ENCODE measurements around the gene ZNF827.
A peak's percentile ranks its signal among the peaks of the same experiment; 100 is the strongest.

The ZNF827 gene

DNA sequence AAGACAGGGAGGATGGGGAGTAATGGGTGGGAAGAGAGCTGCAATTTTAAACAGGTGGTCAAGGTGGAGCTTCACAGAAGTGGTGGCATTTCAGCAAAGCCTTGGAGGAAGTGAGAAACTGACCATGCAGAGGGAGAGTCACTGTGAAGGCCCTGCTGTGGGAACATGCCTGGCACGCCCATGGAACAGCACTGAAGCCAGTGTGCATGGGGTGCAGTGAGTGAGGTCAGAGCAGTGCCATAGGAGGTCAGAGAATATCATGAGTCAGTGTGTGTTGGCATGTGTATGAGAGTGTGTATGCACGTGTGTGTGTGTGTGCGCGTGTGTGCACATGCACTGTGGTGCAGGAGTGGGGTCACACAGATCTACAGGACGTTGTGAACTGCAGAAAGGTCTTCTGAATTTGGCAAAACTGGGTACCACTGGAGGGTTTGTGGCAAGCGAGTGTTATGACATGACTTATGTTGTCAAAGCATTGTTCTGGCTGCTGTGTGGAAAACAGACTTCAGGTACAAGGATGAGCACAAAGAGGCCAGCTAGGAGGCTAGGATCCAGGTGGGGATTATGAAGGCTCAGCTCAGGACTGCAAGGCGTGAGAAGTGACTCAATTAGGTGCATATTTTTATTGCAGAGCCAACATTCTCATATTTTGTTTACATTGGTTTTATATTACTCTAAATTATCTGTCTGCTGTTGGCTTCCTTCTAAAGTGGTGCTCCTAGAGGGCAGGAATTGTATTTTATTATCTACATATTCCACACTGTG is 34.0 kb downstream of the ZNF827 start:
- H3K4me3 ChIP-seq (ENCODE audit: low read length), result no peak overlapping the region
- no peaks in the 10 kb centered on the region for H3K9me3 ChIP-seq (ENCODE audit: control insufficient read depth, low read length)
- peaks cover 15% of the 10 kb centered on the region for H3K36me3 ChIP-seq (ENCODE audit: control insufficient read depth, insufficient read depth, low read length, severe bottlenecking)
- DNase-seq (ENCODE audit: low read depth), result no peak
- H3K4me1 ChIP-seq (ENCODE audit: control insufficient read depth, insufficient read depth, low read length), result peaks cover 21% of the 10 kb centered on the region
- H3K9ac ChIP-seq (ENCODE audit: low read length), result no peak overlapping the region
- H3K27me3 ChIP-seq (replicated peaks; ENCODE audit: control insufficient read depth, insufficient read depth, low read length), result no peaks in the 10 kb centered on the region

DNA sequence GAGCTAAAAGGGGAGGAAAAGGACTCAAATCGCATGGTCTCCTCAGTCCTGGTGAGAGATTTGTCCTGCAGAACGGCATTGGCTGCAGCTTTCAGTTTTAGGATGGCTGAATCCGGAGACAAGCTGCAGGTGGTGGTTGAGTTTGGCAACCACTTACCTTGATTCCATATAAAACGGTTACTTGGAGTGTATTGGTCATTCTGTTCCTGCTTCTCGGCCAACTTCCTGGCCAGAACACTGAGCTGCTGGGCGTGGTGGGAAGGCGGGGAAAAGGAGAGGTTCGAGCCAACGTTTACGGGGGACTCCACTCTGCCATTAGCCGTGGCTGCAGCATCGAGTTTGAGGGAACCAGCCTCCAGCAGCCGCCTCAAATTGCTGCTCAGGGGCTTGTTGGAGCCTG is 36.1 kb downstream of the ZNF827 start:
- peaks cover 9% of the 10 kb centered on the region for H3K4me1 ChIP-seq (ENCODE audit: control insufficient read depth, insufficient read depth, low read length)
- no peak overlapping the region for H3K9ac ChIP-seq (ENCODE audit: low read length)
- no peaks in the 10 kb centered on the region for H3K9me3 ChIP-seq (ENCODE audit: control insufficient read depth, low read length)
- no peak for DNase-seq (ENCODE audit: low read depth)
- no peak overlapping the region for H3K4me3 ChIP-seq (ENCODE audit: low read length)
- no peaks in the 10 kb centered on the region for H3K27me3 ChIP-seq (replicated peaks; ENCODE audit: control insufficient read depth, insufficient read depth, low read length)
- peaks cover 15% of the 10 kb centered on the region for H3K36me3 ChIP-seq (ENCODE audit: control insufficient read depth, insufficient read depth, low read length, severe bottlenecking)

DNA sequence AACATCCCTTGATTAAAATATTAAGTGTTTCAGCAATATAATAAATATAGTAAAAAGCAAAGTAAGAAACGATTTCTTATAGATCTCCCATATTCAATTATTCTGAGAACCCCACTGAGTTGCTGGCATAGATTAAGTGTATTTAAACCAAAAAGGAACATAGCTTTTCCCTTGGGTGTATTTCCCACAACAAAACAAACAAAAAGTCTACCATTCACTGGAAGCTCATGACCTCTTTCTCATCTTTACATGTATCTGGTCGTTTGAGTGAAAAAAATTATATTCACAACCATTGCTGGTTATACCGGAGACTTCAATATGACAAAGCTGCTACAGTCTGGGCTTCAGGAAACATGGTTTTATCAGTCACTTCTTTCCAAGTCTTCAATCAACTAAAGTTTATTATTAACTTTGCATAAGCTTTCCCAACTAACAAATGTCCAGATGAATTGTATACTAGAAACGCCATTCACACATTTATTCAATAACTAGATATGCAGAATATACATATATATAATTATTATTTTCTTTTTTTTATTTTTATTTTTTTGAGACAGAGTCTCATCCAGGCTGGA is 38.6 kb downstream of the ZNF827 start:
- Histone ChIP-seq H3K9ac (ENCODE audit: low read length) (no peak overlapping the region), H3K36me3 (ENCODE audit: control insufficient read depth, insufficient read depth, low read length, severe bottlenecking) (peaks cover 15% of the 10 kb centered on the region), H3K4me3 (ENCODE audit: low read length) (no peak overlapping the region), H3K27me3 (replicated peaks; ENCODE audit: control insufficient read depth, insufficient read depth, low read length) (no peaks in the 10 kb centered on the region), H3K4me1 (ENCODE audit: control insufficient read depth, insufficient read depth, low read length) (no peaks in the 10 kb centered on the region), H3K9me3 (ENCODE audit: control insufficient read depth, low read length) (no peaks in the 10 kb centered on the region)
- no peak for DNase-seq (ENCODE audit: low read depth)

DNA sequence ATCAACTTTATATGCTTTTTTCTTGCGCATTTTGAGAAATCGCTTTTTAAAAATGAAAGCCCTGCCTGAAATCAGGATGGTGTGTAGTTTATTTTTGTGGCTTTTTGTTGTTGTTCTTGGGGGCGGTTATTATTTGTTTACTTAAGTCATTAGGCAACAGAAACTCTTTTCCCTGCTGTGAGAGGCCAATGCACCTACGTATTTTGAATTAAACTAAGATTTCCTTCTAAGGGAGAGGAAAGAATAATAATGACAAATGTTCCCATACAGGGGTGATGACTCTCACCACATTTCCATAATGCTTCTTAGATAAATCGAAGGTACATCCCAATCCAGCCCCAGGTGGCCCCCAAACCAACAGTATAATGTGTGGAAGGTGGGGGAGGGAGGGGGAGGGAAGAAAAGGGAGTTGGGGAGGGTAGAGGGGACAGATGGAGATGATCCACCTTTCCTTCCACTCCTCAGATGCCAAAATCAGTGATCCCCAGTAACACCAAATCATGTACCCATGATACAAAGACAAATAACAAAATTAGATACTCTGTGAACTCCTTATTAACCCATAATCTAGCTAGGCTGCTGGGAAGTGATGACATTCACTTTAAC is 39.6 kb downstream of the ZNF827 start:
- no peak overlapping the region for H3K4me3 ChIP-seq (ENCODE audit: low read length)
- H3K27me3 ChIP-seq (replicated peaks; ENCODE audit: control insufficient read depth, insufficient read depth, low read length), result no peaks in the 10 kb centered on the region
- no peak overlapping the region for H3K9ac ChIP-seq (ENCODE audit: low read length)
- H3K36me3 ChIP-seq (ENCODE audit: control insufficient read depth, insufficient read depth, low read length, severe bottlenecking), result peaks cover 15% of the 10 kb centered on the region
- no peak for DNase-seq (ENCODE audit: low read depth)
- H3K9me3 ChIP-seq (ENCODE audit: control insufficient read depth, low read length), result no peaks in the 10 kb centered on the region
- H3K4me1 ChIP-seq (ENCODE audit: control insufficient read depth, insufficient read depth, low read length), result no peaks in the 10 kb centered on the region

DNA sequence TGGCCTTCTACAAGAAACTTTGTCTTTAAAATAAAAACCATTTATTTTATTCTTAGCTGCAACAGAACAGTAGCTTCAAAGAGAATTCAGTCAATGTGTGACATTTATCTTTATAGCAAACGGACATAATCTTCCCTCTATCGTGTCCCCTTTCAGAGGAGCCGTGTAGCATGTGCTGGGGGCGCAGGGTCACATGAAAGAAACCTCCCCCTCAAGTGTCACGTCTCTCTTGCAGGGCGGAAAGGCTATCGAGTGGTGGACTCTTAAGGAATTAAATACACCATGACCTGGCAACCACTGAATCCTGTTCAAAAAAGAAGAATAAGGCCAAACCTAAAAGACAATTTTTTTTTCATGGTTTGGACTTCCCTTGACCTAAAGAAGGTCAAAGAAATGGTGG is 40.2 kb downstream of the ZNF827 start:
- no peak for DNase-seq (ENCODE audit: low read depth)
- no peaks in the 10 kb centered on the region for H3K9me3 ChIP-seq (ENCODE audit: control insufficient read depth, low read length)
- H3K36me3 ChIP-seq (ENCODE audit: control insufficient read depth, insufficient read depth, low read length, severe bottlenecking), result peaks cover 15% of the 10 kb centered on the region

DNA sequence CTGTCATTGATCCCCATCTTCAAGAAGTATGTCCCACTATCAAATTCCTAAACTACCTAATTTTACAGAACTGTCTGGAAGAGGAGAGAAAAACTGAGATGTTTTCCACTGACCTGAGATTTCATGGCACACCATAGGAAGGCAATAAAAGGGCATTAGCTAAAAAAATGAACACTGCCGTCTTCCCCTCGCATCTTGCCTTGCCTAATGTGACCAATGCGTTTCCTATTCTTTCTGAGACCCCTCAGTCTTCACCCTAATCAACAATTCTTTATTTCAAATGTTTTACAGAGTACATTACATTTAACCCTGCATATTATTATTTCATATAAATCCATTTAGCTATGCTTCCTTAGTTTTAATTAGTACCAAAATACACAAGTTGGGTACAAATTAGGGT is 43.6 kb downstream of the ZNF827 start:
- H3K9ac ChIP-seq (ENCODE audit: low read length), result no peak overlapping the region
- DNase-seq (ENCODE audit: low read depth), result no peak
- H3K9me3 ChIP-seq (ENCODE audit: control insufficient read depth, low read length), result no peaks in the 10 kb centered on the region
- H3K4me1 ChIP-seq (ENCODE audit: control insufficient read depth, insufficient read depth, low read length), result peaks cover 4% of the 10 kb centered on the region
- H3K36me3 ChIP-seq (ENCODE audit: control insufficient read depth, insufficient read depth, low read length, severe bottlenecking), result peaks cover 4% of the 10 kb centered on the region
- H3K4me3 ChIP-seq (ENCODE audit: low read length), result no peak overlapping the region
- no peaks in the 10 kb centered on the region for H3K27me3 ChIP-seq (replicated peaks; ENCODE audit: control insufficient read depth, insufficient read depth, low read length)

More for the DNA sequence above, 40.2 kb downstream of the ZNF827 start:
- Histone ChIP-seq H3K4me3 (ENCODE audit: low read length) (no peak overlapping the region), H3K9ac (ENCODE audit: low read length) (no peak overlapping the region), H3K27me3 (replicated peaks; ENCODE audit: control insufficient read depth, insufficient read depth, low read length) (no peaks in the 10 kb centered on the region), H3K4me1 (ENCODE audit: control insufficient read depth, insufficient read depth, low read length) (no peaks in the 10 kb centered on the region)

DNA sequence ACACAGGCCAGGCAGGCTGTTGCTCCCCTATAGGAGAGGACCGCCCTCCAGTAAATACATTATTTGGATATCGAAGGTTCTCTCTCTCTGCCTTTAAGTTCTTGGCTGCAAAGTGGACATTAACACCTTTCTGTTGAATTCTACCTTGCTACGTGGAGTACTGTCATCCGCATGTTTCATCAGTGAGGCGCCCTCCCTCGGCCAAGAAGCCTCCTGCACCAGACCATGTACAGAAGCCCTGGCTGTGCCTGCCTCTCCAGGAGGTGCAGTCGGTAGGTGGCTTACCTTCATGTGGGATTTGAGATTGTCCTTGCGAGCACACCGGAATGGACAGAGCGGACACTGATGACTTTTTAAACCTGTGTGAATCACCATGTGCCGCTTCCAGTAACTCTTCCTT is 46.7 kb downstream of the ZNF827 start:
- no peaks in the 10 kb centered on the region for H3K9me3 ChIP-seq (ENCODE audit: control insufficient read depth, low read length)
- H3K27me3 ChIP-seq (replicated peaks; ENCODE audit: control insufficient read depth, insufficient read depth, low read length), result no peaks in the 10 kb centered on the region
- DNase-seq (ENCODE audit: low read depth), result no peak
- H3K4me3 ChIP-seq (ENCODE audit: low read length), result no peak overlapping the region
- H3K36me3 ChIP-seq (ENCODE audit: control insufficient read depth, insufficient read depth, low read length, severe bottlenecking), result peaks cover 4% of the 10 kb centered on the region
- no peak overlapping the region for H3K9ac ChIP-seq (ENCODE audit: low read length)
- H3K4me1 ChIP-seq (ENCODE audit: control insufficient read depth, insufficient read depth, low read length), result peaks cover 14% of the 10 kb centered on the region

DNA sequence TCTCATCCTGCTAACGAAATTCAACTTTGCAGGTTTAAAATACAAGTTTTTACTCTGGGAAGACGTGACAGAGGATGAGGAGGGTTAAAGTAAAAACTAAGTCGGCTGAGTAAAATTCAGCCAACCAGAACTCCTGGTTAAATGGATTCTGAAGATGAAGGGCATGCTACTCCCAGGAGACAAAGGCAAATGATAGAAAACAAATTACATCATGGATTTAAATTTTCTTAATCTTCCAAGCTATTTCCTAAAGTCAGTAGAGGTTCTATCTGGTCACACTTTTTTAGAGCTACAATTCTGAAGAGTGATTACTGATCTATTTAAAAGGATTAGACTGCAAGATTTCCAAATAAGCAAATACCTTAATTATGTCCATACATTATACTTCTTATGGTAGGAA is 47.9 kb downstream of the ZNF827 start:
- Histone ChIP-seq H3K27me3 (replicated peaks; ENCODE audit: control insufficient read depth, insufficient read depth, low read length) (no peaks in the 10 kb centered on the region), H3K36me3 (ENCODE audit: control insufficient read depth, insufficient read depth, low read length, severe bottlenecking) (peaks cover 4% of the 10 kb centered on the region), H3K9me3 (ENCODE audit: control insufficient read depth, low read length) (no peaks in the 10 kb centered on the region), H3K9ac (ENCODE audit: low read length) (no peak overlapping the region), H3K4me1 (ENCODE audit: control insufficient read depth, insufficient read depth, low read length) (peaks cover 22% of the 10 kb centered on the region), H3K4me3 (ENCODE audit: low read length) (no peak overlapping the region)
- no peak for DNase-seq (ENCODE audit: low read depth)

DNA sequence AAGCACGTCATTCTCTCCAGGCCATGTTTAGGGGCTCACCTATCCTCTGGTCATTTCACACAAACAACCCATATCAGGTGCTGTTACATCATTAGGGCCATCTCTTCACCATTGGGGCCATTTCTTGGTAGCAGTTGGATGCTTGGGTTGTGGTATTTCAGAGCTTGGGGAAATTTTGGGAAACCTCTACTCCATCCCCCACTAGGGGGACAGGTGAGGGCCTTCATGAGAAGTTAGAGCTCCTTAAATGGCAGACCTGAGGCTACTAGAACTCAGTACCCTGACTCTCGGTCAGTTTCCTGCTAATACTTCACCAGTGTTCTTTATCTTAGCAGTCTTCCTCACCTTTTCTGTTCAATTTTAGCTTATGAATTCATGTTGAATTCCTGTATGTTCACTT is 50.2 kb downstream of the ZNF827 start:
- H3K4me1 ChIP-seq (ENCODE audit: control insufficient read depth, insufficient read depth, low read length), result peaks cover 22% of the 10 kb centered on the region
- no peaks in the 10 kb centered on the region for H3K27me3 ChIP-seq (replicated peaks; ENCODE audit: control insufficient read depth, insufficient read depth, low read length)
- DNase-seq (ENCODE audit: low read depth), result no peak
- H3K9ac ChIP-seq (ENCODE audit: low read length), result no peak overlapping the region
- no peaks in the 10 kb centered on the region for H3K9me3 ChIP-seq (ENCODE audit: control insufficient read depth, low read length)
- no peak overlapping the region for H3K4me3 ChIP-seq (ENCODE audit: low read length)
- peaks cover 4% of the 10 kb centered on the region for H3K36me3 ChIP-seq (ENCODE audit: control insufficient read depth, insufficient read depth, low read length, severe bottlenecking)

DNA sequence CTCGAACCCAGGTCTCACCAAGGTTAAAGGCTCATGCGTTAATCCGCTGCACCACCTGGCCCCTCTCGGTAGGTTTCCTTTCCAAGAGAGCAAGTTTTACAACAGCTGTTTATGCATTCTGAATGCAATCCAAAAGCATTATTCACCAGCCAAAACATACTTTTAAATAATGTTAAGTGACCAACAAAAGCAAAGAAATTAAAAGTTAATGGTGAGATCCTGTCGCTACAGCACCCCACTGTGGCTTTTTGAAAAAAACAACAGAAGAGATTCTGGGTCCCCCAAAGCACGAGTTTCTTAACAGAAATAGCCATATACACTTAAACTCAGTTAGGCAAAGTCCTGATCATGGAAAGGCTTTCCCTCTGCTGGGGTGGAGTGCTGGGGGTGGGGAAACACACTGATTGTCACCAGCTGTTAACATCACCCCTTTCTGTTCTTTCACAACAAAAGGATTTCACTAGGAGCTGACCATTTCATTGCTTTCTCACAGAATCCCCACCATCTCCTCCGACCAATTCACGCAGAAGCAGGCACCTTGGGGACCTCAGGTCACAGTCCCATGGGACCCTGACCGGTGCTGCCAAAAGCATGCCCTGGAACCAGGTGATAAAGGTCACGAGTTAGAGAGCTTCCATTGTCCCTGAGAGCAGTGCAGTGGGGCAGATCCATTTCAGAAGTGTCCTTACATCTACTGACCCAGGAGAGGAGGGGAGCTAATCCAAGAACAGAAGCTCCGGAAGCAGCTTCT is 51.2 kb downstream of the ZNF827 start:
- peaks cover 4% of the 10 kb centered on the region for H3K36me3 ChIP-seq (ENCODE audit: control insufficient read depth, insufficient read depth, low read length, severe bottlenecking)
- DNase-seq (ENCODE audit: low read depth), result peak; percentile 81

DNA sequence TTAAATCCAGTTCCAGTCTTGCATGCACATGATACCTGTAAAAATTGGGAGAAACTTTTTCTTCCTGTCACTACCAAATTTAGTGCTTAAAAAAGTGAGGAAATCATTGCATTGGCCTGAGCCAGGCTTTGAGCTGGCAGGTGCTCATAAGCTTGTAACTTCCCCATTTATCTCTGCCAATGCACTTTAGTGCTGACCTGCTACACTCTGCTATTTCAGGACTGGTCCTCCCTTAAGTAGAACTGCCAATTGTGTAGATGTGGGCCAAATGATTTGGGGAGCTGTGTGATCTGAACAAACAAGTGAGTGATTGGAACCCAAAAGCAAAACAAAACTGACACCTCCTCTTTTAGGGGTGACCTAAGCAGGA is 51.8 kb downstream of the ZNF827 start:
- H3K36me3 ChIP-seq (ENCODE audit: control insufficient read depth, insufficient read depth, low read length, severe bottlenecking), result peaks cover under 1% of the 10 kb centered on the region
- no peaks in the 10 kb centered on the region for H3K9me3 ChIP-seq (ENCODE audit: control insufficient read depth, low read length)
- no peaks in the 10 kb centered on the region for H3K27me3 ChIP-seq (replicated peaks; ENCODE audit: control insufficient read depth, insufficient read depth, low read length)
- DNase-seq (ENCODE audit: low read depth), result no peak
- H3K9ac ChIP-seq (ENCODE audit: low read length), result no peak overlapping the region
- H3K4me3 ChIP-seq (ENCODE audit: low read length), result peak overlapping the region; percentile 33
- H3K4me1 ChIP-seq (ENCODE audit: control insufficient read depth, insufficient read depth, low read length), result peaks cover 18% of the 10 kb centered on the region

More for the DNA sequence above, 51.2 kb downstream of the ZNF827 start:
- Histone ChIP-seq H3K27me3 (replicated peaks; ENCODE audit: control insufficient read depth, insufficient read depth, low read length) (no peaks in the 10 kb centered on the region), H3K4me1 (ENCODE audit: control insufficient read depth, insufficient read depth, low read length) (peaks cover 18% of the 10 kb centered on the region), H3K4me3 (ENCODE audit: low read length) (peak overlapping the region; percentile 33), H3K9ac (ENCODE audit: low read length) (peak overlapping the region; percentile 50), H3K9me3 (ENCODE audit: control insufficient read depth, low read length) (no peaks in the 10 kb centered on the region)
